GM19468 (cell line): ENCODE measurements around the gene ING2.
"Not testable (repeated sequence)": the region's sequence is repeated elsewhere in the genome, so short reads cannot be mapped to it uniquely, and the experiment has no call there.

Experiments used
- ATAC-seq: cut with Tn5 transposase; IDR thresholded peaks from one replicate; pipeline ENCODE4 v1.9.1; 2021; ENCODE audit warnings: mild to moderate bottlenecking, moderate library complexity, moderate number of reproducible peaks; ENCODE audit not compliant: unreplicated experiment; ENCODE audit errors: extremely low read depth

Gene ING2, protein sequence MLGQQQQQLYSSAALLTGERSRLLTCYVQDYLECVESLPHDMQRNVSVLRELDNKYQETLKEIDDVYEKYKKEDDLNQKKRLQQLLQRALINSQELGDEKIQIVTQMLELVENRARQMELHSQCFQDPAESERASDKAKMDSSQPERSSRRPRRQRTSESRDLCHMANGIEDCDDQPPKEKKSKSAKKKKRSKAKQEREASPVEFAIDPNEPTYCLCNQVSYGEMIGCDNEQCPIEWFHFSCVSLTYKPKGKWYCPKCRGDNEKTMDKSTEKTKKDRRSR

DNA sequence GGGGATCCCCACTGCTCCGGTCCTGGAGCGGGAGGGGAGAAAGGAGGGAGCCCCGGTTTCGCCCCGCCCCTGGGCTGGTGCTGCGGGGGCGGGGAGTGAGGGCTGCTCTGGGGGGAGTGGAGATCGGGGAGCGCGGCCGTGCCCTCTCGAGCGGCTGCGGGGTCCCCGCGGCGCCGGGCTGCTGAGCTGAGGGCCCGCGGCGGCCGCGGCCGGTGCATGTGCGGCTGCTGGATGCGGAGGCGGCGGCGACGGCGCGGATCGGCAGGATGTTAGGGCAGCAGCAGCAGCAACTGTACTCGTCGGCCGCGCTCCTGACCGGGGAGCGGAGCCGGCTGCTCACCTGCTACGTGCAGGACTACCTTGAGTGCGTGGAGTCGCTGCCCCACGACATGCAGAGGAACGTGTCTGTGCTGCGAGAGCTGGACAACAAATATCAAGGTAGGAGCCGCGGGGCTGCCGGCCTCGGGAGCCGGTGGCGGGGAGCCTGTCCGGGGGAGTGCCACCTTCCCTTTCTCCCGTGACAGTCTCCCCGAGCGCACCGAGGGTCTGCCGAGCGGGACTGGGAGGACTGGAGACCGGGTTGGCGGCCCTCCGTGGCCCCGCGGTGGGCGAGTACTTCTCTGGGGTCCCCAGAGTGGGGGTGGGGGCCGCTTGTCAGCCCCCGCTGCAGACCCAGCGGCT, at the start of gene ING2:
Gene ING2 (plus strand): TSS at position 129 of the 681 bp plus-strand sequence. CDS start 138 bp downstream, at position 267.
- peak; percentile 14 for ATAC-seq

GRCh38 chr4:183455431-183456195, 49.2 kb upstream of the ING2 start:
- ATAC-seq: no peak

DNA sequence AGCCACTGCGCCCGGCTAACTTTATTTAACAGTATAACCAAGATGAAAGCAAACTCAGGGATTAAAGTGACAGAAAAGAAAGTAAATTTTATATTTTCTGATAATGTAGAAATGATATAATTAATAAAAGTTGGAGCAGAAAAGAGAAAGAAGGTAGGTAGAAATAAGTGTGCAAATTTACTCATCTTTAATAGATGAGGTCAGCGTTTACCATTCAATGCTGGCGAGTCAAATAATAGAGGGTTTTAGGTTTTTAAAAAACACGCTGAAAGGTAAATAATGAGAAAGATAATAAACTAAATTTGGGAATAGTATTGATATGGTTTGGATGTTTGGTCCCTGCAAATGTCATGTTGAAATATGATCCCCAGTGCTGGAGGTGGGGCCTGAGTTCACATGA, 46.9 kb upstream of the ING2 start:
- no peak for ATAC-seq

DNA sequence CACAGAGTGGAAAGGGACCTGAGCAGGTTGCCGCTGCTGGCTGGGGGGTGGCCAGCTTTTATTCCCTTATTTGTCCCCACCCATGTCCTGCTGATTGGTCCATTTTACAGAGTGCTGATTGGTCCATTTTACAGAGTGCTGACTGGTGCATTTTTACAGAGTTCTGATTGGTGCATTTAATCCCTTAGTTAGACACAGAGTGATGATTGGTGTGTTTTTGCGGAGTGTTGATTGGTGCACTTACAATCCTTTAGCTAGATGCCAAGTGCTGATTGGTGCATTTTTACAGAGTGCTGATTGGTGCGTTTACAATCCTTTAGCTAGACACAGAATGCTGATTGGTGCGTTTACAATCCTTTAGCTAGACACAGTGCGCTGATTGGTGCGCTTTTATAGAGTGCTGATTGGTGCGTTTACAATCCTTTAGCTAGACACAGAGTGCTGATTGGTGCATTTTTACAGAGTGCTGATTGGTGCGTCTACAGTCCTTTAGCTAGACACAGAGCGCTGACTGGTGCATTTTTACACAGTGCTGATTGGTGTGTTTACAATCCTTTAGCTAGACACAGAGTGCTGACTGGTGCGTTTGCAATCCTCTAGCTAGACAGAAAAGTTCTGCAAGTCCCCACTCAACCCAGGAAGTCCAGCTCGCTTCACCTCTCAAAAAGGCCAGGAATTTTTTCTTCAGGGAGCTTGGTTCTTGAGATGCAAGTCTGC, 40.8 kb upstream of the ING2 start:
- not testable (repeated sequence) for ATAC-seq

DNA sequence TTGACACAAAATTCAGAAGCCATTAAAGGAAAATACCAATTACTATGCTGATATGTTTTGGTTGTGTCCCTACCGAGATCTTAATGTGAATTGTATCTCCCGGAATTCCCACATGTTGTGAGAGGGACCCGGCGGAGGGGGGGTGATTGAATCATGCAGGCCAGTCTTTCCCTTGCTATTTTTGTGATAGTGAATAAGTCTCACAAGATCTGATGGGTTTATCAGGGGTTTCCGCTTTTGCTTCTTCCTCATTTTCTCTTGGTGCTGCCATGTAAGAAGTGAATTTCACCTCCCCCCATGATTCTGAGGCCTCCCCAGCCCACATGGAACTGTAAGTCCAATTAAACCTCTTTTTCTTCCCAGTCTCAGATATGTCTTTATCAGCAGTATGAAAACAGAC, 39.0 kb upstream of the ING2 start:
- not testable (repeated sequence) for ATAC-seq

DNA sequence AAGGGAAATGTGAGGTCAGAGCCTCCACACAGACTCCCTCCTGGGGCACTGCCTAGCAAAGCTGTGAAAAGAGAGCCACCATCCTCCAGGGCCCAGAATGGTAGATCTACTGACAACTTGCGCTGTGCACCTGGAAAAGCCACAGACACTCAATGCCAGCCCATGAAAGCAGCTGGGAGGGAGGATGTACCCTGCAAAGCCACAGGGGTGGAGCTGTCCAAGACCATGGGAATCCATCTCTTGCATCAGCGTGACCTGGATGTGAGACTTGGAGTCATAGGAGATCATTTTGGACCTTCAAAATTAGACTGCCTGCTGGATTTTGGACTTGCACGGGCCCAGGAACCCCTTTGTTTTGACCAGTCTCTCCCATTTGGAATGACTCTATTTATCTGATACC, 37.6 kb upstream of the ING2 start:
- no peak for ATAC-seq

DNA sequence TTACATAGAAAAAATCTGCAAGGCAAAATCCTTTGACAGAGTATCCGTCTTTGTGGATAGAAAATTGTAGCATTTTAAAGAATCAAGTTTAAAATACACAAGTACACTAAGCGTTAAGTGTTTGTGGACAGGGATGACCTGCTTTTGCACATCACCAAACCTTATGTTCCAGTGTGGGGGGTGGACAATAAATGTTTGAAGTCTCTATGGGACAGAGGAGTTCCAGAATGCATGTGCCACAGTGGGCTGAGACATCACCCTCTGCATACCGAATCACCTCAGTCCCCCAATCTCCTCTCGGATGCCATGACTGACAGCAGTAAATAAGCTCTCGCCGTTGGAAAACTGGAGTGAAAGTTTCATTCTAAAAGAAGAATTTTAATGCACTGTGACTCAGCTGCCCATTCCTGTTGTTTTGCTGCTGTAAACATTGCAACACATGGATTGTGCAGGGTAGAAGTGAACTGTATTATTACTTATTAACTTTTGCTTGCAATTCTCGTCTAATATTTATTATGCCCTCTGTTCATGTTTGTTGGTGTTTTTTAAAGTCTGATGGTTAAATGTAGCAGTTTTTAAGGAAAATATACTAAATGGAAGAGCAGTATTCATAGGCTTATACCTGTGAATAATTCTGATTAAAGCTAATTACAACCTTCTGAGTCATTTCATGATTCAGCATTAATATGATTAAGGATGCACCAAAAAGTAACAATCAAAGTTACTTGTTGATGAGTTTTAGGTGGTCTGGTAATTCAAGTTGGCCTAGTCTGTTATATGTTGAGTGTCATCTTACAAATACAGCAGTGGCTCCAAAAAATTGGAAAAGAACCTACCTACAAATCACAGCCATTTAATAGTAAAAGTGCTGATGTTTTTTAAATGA, 36.4 kb upstream of the ING2 start:
- ATAC-seq: no peak

DNA sequence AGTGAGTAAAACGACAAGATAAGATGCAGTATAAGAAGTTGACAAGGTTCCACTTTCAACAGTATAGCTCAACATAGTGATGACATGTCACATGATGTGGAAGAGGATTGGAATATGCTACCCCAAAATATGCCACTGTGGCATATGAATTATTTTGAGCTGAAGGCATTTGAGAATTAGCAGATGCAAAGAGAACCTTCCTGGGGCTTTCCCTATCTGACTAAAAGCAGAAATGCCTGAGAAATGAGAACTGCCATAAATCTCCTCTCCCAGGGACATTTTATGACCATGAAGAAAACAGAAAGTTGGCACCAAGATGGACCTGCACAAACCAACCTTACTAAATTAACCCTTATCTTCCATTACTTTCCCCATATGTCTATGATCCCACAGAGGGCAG, 35.6 kb upstream of the ING2 start:
- no peak for ATAC-seq

GRCh38 chr4:183469936-183470335, 34.9 kb upstream of the ING2 start:
- ATAC-seq: no peak

GRCh38 chr4:183470821-183471220, 34.0 kb upstream of the ING2 start:
- ATAC-seq: no peak

- no peak for ATAC-seq
Observed at GRCh38 chr4:183471946-183472708, 32.7 kb upstream of the ING2 start.

DNA sequence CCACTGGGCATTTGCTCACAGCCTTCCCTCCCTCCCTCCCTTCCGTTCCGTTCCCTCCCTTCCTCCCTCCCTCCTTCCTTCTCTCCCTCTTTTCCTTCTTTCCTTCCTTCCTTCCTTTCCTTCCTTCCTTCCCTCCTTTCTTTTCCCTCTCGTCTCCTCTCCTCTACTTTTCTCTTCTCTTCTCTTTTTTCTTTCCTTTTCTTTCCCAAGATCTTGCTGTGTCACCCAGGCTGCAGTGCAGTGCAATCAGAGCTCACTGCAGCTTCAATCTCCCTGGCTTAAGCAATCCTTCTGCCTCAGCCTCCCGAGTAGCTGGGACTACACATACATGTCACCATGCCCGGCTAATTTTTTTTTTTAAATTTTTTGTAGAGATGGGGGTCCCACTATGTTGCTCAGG, 26.7 kb upstream of the ING2 start:
- ATAC-seq: no peak

DNA sequence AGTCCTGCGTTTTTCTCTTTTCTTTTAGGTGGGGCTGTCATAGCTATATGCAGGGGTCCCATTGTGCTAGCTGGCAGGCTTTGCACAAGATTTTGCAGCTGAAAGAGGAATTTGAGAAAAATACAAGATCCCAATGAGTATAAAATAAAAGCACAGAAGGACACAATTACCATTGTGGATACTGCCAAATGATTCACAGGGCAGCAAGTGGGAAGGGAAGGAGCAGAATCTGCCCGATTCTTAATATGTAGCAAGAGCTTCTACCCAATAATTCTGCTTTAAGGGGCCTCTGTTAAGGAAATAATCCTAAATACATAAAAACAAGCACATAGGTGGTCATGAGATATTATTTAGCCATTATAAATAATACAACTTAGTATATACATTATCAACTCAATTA, 25.9 kb upstream of the ING2 start:
- no peak for ATAC-seq

GRCh38 chr4:183482515-183483095, 22.3 kb upstream of the ING2 start:
- not testable (repeated sequence) for ATAC-seq

- ATAC-seq: no peak
Observed at GRCh38 chr4:183483997-183484396, 20.9 kb upstream of the ING2 start.

- ATAC-seq: no peak
Observed at GRCh38 chr4:183485411-183486160, 19.3 kb upstream of the ING2 start.

DNA sequence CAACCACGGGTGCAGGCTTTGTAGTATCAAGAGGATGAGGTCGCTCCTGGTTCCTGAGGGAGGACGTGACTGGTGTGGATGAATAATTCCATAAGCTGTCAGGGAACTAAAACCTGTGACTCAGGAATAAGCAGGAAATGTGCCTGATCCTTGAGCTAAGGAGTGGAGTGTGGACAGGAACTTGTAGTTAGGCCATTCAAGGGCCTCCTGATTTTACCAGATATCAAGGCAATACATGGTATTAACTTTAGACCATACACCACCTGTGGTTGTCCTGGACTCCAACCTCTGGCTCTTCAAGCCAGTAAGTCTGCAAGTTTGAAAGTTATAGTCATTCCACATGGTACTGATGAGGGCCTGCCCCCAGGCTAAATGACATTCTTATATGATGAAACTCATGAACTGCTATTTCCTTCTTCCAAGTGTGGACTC, 12.1 kb upstream of the ING2 start:
- no peak for ATAC-seq

- no peak for ATAC-seq
Observed at GRCh38 chr4:183493246-183493645, 11.6 kb upstream of the ING2 start.
